Myocyte (in vitro differentiated cells): Measurements from ENCODE around the gene C1RL. TPM values are rescaled to one million over a fixed set of nuclear protein-coding genes. Genes with fewer than 3 reads are reported as not detected.
"Not testable (repeated sequence)": the region's sequence is repeated elsewhere in the genome, so short reads cannot be mapped to it uniquely, and the experiment has no call there.

Source experiments
- DNase-seq: peaks from one replicate; pipeline ENCODE4 v3.0.0-alpha.2; 2012; ENCODE audit warnings: low read depth
- total RNA-seq: library from RNA; depleted of rRNA; stranded (reverse); fragments of >200 nt; gene quantifications from 2 replicates; pipeline ENCODE4 v1.2.3, GENCODE V29; 2014

C1RL gene
- total RNA-seq, 1 donor from 2014 or later, result 12.1 TPM

DNA sequence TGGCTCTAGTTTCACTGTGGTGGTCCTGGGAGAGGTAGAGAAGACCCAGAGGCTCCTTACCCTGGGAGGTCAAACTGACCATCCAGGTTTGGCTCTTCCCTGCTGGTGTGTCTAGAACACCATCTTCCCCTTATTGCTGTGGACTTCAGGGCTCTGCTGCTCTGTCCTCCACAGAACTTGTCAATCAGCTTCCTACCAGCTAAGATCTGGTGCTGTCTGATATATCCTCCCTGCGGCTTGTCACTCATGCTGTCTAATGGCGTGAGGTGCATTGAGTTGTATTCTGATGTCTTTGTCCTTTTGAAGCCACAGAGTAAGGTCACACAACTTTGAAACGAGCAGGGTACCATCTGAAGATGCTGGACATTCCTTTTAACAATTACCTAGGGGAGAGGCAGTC, 7.2 kb upstream of the C1RL start:
- DNase-seq, result no peak

DNA sequence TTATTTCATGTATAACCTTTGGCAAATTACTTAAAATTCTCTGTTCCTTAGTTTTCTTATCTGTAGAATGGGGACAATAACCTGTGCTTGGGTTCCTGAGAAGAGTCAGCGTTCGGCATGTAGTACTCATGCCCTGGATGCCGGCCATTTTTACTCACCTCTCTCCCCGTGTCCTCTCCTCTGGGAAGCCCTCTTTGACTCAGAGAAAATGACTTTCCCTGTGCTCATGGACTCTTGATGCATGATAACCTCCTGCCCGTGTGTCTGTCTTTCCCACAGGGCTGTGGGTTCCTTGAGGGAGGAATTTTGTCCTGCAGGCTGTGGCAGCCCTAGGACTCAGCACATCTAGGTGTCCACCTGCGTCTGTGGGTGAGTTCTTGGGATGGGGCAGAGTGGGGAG, 5.8 kb upstream of the C1RL start:
- no peak for DNase-seq

DNA sequence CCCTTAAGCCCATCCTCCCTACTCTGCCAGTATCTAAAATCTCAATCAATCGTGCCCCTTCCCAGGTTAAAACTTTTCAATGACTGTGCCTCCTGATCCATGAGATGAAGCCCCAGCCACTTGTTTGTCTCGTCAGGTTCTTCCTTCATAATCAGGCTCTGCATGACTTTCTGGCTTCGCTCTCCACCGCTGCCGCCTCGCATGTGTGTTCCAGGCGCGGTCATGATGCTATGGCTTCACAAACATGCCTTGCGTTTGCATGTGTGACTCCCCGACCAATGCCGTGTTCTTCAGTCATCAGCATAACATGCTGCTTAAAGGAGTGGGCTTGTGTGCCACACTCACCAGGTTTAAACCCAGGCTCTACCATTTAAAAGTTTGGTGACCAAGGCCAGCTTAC, 5.0 kb upstream of the C1RL start:
- no peak for DNase-seq

DNA sequence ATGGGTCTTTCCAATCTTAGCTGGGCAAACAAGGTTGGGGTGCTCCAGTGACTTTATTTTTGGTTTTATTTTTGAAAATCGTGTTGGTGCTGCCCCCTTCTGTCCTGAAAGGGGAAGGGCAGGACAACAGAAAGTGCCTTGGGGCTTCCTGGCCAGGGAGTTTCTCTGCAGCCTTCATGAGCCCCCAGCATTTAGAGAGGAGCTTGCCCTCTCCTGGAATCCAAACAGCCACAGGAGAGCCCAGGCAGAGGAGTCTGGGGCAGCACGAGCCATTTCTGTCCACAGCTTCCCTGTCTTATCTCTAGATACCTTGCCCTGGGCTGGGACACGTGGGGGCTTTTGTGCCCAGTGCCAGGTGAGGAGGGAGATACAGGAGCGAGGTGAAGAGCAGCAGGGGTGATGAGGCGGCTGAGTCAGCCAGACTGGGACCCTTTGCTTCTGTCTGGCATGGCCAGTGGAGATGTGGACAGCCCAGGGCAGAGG, 4.4 kb upstream of the C1RL start:
- DNase-seq, result peak; percentile 66

DNA sequence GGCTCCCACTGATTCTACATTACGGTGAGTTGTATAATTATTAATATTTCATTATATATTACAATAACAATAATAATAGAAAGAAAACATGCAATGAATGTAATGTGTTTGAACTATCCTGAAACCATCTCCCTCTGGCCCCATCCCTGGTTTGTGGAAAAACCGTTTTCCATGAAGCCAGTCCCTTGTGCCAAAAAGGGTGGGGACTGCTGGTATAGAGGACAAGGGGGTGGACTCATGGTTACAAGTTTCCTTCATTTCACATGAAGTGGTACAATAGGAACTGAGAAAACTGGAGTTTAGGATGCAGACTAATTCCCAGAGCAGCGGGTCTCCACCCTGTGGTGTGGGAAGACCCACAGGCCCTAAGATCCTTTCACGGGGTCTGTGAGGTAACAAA, 3.0 kb upstream of the C1RL start:
- DNase-seq, result no peak

DNA sequence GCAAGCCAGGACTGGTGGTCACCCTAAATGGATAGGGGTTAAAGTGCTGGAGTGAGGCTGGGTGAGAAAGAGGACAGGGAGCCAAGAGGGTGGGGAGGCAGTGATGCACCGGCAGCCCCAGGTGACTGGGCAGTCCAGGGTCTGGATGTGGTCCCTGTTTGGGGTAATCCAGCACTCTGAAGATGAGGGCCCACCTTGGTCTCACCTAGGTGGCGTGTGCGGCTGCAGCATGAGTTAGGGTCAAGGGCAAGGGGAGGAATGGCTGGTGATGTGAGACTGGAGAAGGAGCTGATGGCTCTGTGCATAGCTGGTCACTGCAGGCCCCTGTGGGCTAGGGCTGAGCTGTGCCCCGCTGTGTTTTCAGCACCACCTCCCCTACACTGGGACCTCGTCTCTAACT, 1.6 kb upstream of the C1RL start:
- DNase-seq, result no peak

DNA sequence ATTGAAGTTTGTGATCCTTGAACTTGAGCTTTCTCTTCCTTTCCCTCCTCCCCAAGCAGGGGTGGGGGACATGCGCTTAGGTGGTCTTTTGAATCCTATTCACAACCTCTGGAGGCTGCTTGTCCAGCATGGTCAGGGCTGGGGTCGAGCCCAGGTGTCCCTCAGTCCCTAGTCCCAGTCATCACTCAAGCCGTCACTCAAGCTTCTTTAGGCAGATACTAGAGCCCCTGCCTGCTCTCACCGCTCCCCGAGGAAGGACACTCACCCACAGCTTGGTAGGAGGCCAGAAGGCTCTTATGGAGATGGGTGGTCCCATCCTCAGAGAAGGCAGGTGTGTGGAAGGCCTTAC, 532 bp upstream of the C1RL start:
- DNase-seq, result no peak

DNA sequence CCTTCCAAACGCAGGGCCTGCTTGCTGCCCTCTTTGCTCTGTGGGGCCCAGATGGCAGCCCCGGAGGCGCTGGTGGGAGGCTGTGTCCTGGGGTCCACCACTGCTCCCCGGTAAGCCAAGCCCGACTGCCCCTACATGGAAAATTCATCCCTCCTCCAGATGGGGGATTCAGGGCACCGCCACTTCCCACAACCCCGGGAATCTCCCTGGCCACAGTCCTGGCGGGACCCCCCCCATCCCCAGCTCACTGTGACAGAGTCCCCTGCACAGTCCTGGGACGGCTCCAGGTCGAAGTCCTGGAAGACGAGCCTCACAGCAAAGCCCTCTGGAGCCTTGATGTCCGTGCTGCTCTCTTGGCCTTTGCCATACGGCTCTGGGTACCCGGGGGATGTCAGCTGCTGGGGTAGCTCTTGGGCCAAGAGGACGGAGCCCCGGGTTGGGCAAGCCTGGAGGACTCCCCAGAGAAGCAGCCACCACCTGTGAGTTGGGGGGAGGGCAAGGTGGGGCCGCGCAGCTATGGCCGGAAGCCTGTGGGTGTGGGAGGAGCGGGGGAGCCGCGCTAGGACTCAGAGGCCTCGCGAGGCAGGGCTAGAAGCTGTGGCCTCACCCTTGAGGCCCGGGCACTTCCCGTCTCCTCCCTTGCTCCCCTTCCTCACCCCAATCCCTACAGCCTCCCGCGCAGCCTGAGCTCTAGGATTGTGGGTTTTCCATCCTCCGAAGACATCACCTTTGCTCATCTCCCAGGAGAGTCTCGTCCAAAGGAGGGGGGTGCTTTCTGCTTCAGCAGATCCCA, 815 bp downstream of the C1RL start:
- peak; percentile 73 for DNase-seq

DNA sequence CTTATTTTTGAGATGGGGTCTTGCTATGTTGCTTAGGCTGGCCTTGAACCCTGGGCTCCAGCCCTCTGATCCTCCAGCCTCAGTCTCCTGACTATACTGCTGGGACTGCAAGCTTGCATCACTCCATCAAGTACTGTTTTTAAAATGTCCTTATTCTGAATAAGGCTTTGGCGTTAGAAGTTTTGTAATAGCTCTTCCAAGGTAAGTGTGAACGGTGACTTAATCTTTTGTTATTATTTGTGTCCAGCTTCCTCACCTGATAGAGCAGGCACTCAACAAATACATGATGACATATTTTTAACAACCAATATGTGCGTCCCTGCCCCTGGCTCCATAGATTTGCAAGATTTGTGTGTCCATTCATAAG, 1.4 kb downstream of the C1RL start:
- no peak for DNase-seq

DNA sequence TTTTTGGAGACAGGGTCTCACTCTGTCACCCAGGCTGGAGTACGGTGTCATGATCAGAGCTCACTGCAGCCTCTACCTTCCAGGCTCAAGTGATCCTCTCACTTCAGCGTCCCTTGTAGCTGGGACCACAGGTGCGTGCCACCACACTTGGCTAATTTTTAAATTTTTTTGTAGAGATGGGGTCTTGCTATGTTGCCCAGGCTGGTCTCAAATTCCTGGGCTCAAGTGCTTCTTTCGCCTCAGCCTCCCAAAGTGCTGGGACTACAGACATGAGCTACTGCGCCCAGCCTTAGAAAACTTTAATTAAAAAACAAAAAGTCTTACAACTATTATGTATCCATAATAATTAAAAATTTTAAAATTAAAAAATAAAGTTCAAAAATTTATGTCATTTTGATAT, 1.8 kb downstream of the C1RL start:
- not testable (repeated sequence) for DNase-seq

DNA sequence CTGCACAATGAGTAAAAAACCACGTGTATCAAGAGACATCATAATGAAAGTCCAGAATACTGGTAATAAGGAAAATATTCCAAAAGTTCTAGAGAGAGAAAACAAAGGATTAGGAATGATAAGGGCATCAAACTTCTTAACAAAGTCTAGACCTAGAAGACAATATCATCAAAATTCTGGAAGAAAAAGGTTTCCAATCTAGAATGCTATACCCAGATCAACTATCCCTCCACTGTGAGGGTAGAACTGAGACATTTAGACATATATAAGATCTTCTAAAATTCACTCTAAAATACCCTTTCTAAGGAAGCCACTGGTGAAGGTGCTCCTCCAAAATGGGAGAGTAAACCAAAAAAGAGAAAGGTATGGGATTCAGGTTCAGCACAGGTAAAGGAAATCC, 2.9 kb downstream of the C1RL start:
- no peak for DNase-seq

DNA sequence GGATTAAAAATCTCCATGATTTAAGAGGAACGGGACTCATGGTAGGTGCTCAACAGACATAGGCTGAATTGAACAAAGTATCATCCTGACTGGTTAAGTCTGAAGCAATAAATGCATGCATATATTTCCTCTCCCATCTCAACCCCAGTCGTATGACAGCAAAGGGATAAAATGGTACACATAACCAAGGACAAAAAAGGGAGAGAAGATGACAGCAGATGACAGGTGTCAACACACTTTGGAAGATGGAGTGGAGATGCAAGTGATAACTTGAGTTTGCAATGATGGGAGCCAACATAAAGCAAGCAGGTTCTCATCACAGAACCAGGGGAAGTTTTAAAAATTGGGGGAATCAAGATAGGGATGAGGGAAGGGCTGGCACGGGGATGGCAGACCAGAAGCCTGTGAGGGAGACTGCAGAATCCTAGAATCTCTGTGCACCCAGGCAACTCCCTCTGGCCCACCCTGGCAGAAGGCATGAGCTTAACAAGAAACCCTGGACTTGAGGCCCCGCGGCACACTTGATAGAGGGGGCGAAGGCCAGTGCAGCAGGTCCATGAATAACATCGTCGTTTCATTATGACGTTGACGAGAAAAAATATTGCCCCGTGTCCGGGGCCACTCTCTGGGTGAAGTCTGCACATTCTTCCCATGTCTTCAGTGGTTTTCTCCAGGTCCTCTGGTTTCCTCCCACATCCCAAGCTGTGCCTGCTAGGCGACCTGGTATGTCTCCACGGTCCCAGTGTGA, 5.0 kb downstream of the C1RL start:
- DNase-seq, result no peak

DNA sequence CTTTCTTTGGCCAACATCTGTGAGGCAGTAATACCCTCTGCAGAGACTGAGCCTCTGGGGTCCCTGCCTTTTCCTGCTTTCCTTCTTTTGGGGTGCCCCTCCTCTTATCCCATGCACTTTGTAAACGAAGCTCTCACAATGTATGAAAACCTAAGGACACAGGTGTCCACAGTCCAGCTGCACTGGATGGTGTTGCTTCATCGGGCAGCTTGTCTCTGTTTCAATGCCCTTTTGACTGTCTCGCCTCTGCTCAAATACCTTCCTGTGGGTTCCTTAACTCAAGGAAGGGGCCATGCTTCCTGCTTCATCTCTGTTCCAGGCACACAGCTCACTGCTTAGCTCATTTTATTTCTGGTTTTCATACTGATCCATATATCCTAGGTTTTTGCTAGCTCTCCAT, 6.4 kb downstream of the C1RL start:
- DNase-seq, result no peak

DNA sequence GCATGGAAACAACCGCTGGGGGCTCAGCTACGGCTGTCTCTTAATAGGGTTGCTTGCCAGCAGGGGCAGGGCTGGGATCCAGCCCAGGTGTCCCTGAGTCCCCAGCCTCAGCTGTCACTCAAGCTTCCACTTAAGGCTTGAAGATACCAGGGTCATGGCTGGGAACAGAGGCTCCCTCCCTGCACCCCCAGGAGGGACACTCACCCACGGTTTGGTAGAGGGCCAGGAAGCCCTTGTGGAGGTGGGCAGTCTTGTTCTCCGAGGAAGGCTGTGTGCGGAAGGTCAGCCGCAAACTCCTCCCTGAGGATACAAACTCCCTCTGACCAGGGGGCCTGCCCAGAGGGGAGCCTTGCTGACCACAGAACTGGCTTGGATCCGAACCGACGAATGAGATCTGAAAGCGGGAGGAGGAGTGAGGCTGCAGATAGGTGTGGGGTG, 7.3 kb downstream of the C1RL start:
- DNase-seq, result no peak

DNA sequence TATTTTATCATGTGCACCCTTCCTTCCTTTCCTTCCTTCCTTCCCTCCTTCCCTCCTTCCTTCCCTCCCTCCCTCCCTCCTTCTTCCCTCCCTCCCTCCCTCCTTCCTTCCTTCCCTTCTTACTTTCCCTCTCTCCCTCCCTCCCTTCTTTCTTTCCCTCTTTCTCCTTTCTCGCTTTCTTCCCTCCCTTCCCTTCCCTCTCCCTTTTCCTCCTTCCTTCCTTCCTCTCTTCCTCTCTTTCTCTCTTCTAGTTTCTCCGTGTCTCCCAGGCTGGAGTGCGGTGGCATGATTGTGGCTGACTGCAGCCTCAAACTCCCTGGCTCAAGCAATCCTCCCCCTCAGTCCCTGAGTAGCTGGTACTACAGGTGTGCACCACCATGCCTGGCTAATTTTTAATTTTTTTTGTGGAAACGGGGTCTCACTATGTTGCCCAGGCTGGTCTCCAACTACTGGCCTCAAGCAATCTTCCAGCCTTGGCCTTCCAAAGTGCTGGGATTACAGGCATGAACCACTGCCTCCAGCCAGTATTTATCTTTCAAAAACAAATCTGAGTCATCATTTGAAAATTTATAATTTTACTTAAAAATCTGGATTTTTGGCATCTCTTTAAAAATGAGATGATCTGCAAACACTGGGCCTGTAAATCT, 7.8 kb downstream of the C1RL start:
- no peak for DNase-seq

DNA sequence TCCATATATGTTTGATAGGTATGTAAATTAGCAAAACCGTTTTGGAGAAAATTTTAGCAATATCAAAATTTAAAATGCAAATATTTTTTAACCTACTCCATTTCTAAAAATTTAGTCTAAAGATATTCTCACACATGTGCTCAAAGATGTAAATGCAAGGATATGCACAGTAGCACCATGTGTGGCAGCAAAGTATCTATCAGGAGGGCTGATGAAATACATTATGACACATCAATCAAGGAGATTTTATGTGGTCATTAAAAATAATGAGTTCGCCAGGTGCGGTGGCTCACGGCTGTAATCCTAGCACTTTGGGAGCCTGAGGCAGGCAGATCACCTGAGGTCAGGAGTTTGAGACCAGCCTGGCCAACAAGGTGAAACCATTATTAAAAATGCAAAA, 8.8 kb downstream of the C1RL start:
- DNase-seq, result no peak

DNA sequence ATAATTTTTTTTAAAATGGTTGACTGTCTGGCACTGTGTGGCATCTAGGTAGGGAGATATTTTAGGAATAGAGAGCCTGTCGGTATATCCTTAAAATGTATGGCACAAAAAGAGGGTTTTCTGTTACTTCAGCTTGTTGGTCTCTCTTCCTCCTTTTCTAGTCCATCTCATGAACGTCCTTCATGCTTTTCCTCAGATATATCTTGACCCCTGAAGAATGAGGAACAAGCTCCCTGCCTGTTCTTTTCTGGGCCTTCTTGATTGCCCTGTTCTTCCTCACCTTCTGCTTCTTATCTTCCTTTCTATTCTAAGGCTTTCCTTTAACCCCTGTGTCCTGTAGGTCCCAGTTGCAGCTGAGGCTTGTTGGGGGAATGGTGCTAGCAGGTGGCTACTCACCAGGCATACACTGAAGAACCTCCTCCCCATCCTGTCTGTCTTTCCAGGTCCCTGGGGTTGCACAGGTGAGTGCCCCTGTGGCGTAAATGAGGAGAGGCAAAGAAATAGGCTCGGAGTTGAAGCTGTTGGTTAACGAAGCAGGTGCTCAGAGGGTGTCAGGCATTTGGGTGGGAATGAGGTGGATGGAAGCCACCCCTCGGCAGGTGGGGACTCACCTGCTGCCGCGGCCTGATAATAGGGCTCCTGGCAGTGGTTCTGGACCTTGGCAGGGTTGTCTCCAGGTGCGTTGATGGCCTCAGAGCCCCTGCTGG, 9.6 kb downstream of the C1RL start:
- DNase-seq, result no peak

DNA sequence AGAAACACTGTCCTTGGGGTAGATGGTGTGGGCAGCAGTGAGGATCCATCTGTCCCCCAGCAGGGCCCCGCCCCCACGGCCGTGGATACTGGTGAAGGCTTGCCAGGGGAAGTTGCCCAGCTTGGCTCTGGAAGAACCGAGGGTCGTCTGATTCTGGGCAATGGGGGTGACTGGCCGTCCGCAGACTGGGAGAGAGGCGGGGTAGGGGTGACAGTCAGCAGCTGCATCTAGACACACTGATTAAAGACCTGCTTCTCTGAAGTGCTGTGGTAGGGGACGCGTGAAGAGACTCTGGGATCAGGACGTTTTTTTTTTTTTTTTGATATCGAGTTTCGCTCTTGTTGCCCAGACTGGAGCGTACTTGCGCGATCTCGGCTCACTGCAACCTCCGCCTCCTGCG, 12.0 kb downstream of the C1RL start:
- no peak for DNase-seq

DNA sequence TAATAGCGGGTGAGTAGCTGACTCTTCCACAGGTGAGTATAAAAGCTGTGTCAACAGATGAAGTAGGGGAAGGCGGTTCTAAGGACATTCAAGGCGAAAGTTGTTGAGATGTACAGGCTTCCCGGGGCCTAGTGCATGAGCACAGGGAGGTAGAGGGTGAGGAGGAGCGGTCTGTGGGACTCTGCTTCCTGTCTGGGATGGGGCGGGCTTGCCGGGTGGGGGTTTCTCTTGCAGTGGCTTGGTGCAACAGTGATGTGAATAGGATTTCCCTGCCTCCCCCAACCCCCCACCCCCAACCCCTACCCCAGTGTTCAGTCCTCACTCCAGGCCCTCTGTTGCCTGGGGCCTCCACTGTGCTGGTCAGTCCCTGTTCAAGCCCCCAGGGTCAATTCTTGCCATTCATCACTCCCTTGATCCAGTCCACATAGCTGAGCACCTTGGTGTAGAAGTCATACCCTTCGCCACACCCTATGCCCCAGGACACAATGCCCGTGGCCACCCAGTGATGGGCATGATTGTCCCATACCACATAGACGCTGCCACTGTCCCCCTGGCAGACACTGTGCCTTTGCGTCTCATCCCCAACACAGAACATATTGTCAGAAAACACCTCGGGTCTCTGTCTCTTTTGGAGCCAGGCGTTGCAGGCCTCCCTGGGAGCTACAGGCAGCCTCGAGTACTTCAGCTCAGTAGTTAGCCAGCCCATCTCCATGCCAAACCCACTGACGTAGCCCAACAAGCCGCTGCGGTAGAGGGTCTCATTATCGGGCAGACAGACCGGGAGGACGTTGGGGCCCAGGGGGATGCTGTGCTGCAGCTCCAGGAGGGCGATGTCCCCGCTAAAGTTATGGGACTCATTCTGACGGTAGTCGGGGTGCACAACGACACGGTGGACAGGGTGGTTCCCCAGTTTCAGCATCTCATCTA, 12.7 kb downstream of the C1RL start:
- DNase-seq, result no peak

DNA sequence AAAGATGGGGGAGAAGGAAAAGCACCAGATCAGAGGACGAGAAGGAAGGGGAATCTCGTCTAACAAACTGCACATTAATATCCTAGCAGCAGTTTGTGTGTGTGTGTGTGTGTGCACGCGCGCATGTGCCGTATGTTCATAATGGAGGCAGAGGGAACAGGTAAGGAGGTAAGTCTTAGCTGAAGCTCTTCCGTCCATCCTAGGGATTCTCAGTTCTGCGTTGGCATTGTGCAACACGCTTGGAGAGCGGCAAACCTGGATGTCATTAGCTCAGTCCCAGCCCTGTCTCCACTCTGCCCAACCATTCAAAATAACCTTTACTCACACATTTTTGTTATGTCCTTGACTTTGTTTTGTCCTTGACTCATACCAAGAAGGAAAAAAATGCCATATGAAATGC, 15.1 kb downstream of the C1RL start:
- no peak for DNase-seq

DNA sequence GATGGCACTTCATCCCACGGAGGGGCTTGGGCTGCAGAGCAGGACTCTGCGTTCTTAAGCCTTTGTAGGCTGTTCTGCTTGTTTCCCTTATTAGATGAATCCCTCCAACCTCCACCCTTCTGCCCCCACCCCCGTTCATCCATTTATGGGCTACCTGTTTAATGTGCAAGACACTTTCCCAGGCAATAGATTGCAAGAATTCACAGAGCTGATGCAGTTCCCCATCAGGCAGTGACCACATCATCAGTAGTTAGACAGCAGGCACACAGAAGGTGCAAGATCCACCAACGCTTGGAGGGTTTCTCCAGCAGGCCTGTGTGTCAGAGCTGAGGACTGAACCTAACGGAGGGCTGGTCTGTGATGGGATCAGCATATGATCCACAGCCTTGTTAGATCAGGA, 15.5 kb downstream of the C1RL start:
- DNase-seq, result no peak
